HG03457 (cell line): Measurements from ENCODE around the gene OSTN.

Experiments
- ATAC-seq: cut with Tn5 transposase; IDR thresholded peaks from one replicate; pipeline ENCODE4 v1.9.1; 2021; ENCODE audit warnings: moderate number of reproducible peaks; ENCODE audit not compliant: unreplicated experiment

OSTN gene

GRCh38 chr3:191234216-191234615, 35.2 kb downstream of the OSTN start:
- ATAC-seq = no peak

- peak; percentile 99 for ATAC-seq
These were observed 36.6 kb downstream of the OSTN start for GRCh38 chr3:191235331-191236314.

GRCh38 chr3:191236646-191237045, 37.6 kb downstream of the OSTN start:
- no peak for ATAC-seq

GRCh38 chr3:191237047-191237882, 38.2 kb downstream of the OSTN start:
- no peak for ATAC-seq

- ATAC-seq = no peak
These were observed 39.3 kb downstream of the OSTN start for GRCh38 chr3:191238321-191238817.

- no peak for ATAC-seq
These were observed 40.5 kb downstream of the OSTN start for GRCh38 chr3:191239407-191240031.

GRCh38 chr3:191240486-191240885, 41.4 kb downstream of the OSTN start:
- ATAC-seq = no peak

GRCh38 chr3:191244242-191244867, 45.3 kb downstream of the OSTN start:
- no peak for ATAC-seq

- peak; percentile 69 for ATAC-seq
These were observed 47.0 kb downstream of the OSTN start for GRCh38 chr3:191246034-191246433.

GRCh38 chr3:191246630-191247029, 47.6 kb downstream of the OSTN start:
- ATAC-seq = no peak

GRCh38 chr3:191253089-191253799, 54.2 kb downstream of the OSTN start:
- no peak for ATAC-seq

GRCh38 chr3:191254098-191254873, 55.2 kb downstream of the OSTN start:
- ATAC-seq = no peak

- no peak for ATAC-seq
These were observed 56.1 kb downstream of the OSTN start for GRCh38 chr3:191255156-191255555.

- ATAC-seq = no peak
These were observed 57.4 kb downstream of the OSTN start for GRCh38 chr3:191256405-191256804.

GRCh38 chr3:191257286-191257685, 58.2 kb downstream of the OSTN start:
- ATAC-seq = no peak

- no peak for ATAC-seq
These were observed 60.4 kb downstream of the OSTN start for GRCh38 chr3:191259486-191259885.

- ATAC-seq = no peak
These were observed 61.6 kb downstream of the OSTN start for GRCh38 chr3:191260431-191261303.

GRCh38 chr3:191261304-191261638, 62.2 kb downstream of the OSTN start:
- ATAC-seq = no peak
